Measurements from ENCODE around the gene DISP1. TPM values are rescaled to one million over a fixed set of nuclear protein-coding genes. Genes with fewer than 3 reads are reported as not detected.

Gene DISP1
- total RNA-seq = 1 to 10 TPM; 2.8 to 3.7 (median 3.3) TPM
- 1 to 10 TPM; 1.4 to 5.8 (median 2.3) TPM for polyA plus RNA-seq
- long read RNA-seq, donor 1, partial matches to known transcripts = 0 of 2 reads
- long read RNA-seq, donor 1, other reads (novel, unspliced or antisense) = 2 of 2 reads
- long read RNA-seq, donor 2, partial matches to known transcripts = 0 of 2 reads
- long read RNA-seq, donor 2, other reads (novel, unspliced or antisense) = 2 of 2 reads

GRCh38 chr1:222814536-222815439, at the start of gene DISP1:
Gene DISP1, plus strand, starts transcription at chr1:222815039. Its CDS starts 127,785 bp downstream, at chr1:222942824.
- peak within 1 kb of the TSS; percentile 81 for H3K4me3 ChIP-seq
- ATAC-seq = peak; percentile 97 to 98 (median 97)
- peaks cover 17% of the 10 kb centered on the region for H3K4me1 ChIP-seq
- H3K36me3 ChIP-seq (ENCODE audit: insufficient read depth in 1 of 2, low read depth in 1 of 2) = no peaks in the 10 kb centered on the region
- H3K9me3 ChIP-seq = no peaks in the 10 kb centered on the region
- peak within 1 kb of the TSS; percentile 79 for H3K27ac ChIP-seq
- TF ChIP-seq CTCF (IDR thresholded peaks at IDR 0.05) = no peak
- no peaks in the 10 kb centered on the region for H3K27me3 ChIP-seq (ENCODE audit: insufficient read depth in 3 of 3, low read length in 2 of 3)
- intact Hi-C loops (cut with DNase I) = loop anchor here in 1 of 2 donors (10.0 kb wide), 1 partner anchor 110 kb away; no protein-coding TSS in a partner anchor
- WGBS, 3 donors = 2% methylated on average over 53 to 67 of the region's 67 CpGs
- peak; percentile 89 to 92 for DNase-seq

GRCh38 chr1:222767152-222767571, 47.7 kb upstream of the DISP1 start:
- no peaks in the 10 kb centered on the region for H3K27me3 ChIP-seq (ENCODE audit: insufficient read depth in 3 of 3, low read length in 2 of 3)
- peaks cover 14% of the 10 kb centered on the region for H3K9me3 ChIP-seq
- intact Hi-C loops (cut with DNase I) = no loop called here
- no peaks in the 10 kb centered on the region for H3K4me1 ChIP-seq
- no peak for ATAC-seq
- H3K4me3 ChIP-seq = no peak overlapping the region
- no peak for TF ChIP-seq CTCF (IDR thresholded peaks at IDR 0.05)
- no peak overlapping the region for H3K27ac ChIP-seq
- H3K36me3 ChIP-seq (ENCODE audit: insufficient read depth in 1 of 2, low read depth in 1 of 2) = no peaks in the 10 kb centered on the region
- no peak for DNase-seq
- WGBS, 3 donors = 88 to 92% (median 90%) methylated on average over 5 of the region's 5 CpGs

DNA sequence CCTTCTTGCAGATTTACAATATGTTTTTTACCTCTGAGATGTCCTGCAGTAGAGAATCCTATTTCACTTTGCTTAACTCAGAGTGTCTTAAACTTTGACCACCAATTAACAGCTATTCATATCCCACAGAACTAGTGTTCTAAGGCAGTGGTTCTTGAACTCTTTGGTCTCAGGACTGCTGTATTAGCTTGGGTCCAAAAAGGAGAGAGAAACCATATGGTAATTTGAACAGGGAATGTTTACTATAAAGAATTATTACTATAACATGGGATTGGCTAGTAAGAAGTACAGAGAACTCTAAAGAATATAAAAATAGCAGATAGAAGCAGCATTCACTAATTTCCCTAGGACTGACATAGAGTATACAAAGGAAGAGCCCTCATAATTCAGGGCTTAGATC, 46.2 kb upstream of the DISP1 start:
- Histone ChIP-seq H3K4me1 (no peaks in the 10 kb centered on the region), H3K9me3 (peaks cover 14% of the 10 kb centered on the region), H3K4me3 (no peak overlapping the region), H3K27me3 (ENCODE audit: insufficient read depth in 3 of 3, low read length in 2 of 3) (no peaks in the 10 kb centered on the region), H3K36me3 (ENCODE audit: insufficient read depth in 1 of 2, low read depth in 1 of 2) (no peaks in the 10 kb centered on the region), H3K27ac (no peak overlapping the region)
- DNase-seq (no peak), ATAC-seq (no peak)
- intact Hi-C loops (cut with DNase I) = no loop called here
- no peak for TF ChIP-seq CTCF (IDR thresholded peaks at IDR 0.05)

- intact Hi-C loops (cut with DNase I) = no loop called here
- Histone ChIP-seq H3K27ac (no peak overlapping the region), H3K36me3 (ENCODE audit: insufficient read depth in 1 of 2, low read depth in 1 of 2) (no peaks in the 10 kb centered on the region), H3K9me3 (peaks cover 14% of the 10 kb centered on the region), H3K27me3 (ENCODE audit: insufficient read depth in 3 of 3, low read length in 2 of 3) (no peaks in the 10 kb centered on the region), H3K4me3 (no peak overlapping the region), H3K4me1 (no peaks in the 10 kb centered on the region)
- ATAC-seq (no peak), DNase-seq (no peak)
- 86 to 92% (median 87%) methylated on average over 1 of the region's 1 CpG for WGBS, 3 donors
- TF ChIP-seq CTCF (IDR thresholded peaks at IDR 0.05) = no peak
These were observed 45.7 kb upstream of the DISP1 start for GRCh38 chr1:222769181-222769580.

Measured in psoas muscle (tissue), 8 donors.